Common myeloid progenitor, CD34-positive (primary cell): Measurements from ENCODE around the gene UGT1A6.
"Not testable (repeated sequence)": the region's sequence is repeated elsewhere in the genome, so short reads cannot be mapped to it uniquely, and the experiment has no call there.

Source experiments
- CTCF ChIA-PET: fragments of 350-600 bp; sonication (Branson Sonifier 250); formaldehyde crosslinking; loops from one replicate; lab custom pipeline; 2021; ENCODE audit warnings: antibody characterized with exemption; lab: Charles Lee
- POLR2A ChIA-PET: fragments of 350-600 bp; sonication (Branson Sonifier 250); formaldehyde crosslinking; loops from one replicate; lab custom pipeline; 2021; ENCODE audit warnings: antibody characterized with exemption; lab: Charles Lee
- DNase-seq, 3 donors: peaks; one replicate each; pipeline versions ENCODE4 v3.0.0 to v3.0.0-alpha.2; 2013
- H3K27ac ChIP-seq, 2 experiments: 1 replicate in 1 of 2; 2 replicates in 1 of 2; pipeline ENCODE4 v1.7.0; 2013; ENCODE audit warnings: inconsistent platforms in 2 of 2, low read length in 2 of 2, mild to moderate bottlenecking in 2 of 2, low read depth in 1 of 2, moderate library complexity in 1 of 2; ENCODE audit not compliant: severe bottlenecking in 2 of 2, insufficient read depth in 1 of 2, poor library complexity in 1 of 2
- H3K27me3 ChIP-seq, 5 experiments: replicated peaks in 2 of 5; 1 replicate in 3 of 5; 2 replicates in 2 of 5; pipeline versions ENCODE4 v1.6.1 to v1.7.0; 2013; ENCODE audit warnings: low read length in 4 of 5, mild to moderate bottlenecking in 2 of 5, moderate library complexity in 2 of 5, inconsistent platforms in 1 of 5; ENCODE audit not compliant: insufficient read depth in 5 of 5, control insufficient read depth in 4 of 5
- H3K36me3 ChIP-seq, 4 experiments: 1 replicate in 2 of 4; 2 replicates in 2 of 4; pipeline versions ENCODE4 v1.6.1 to v1.7.0; 2013; ENCODE audit warnings: low read length in 3 of 4, control low read depth in 1 of 4, mild to moderate bottlenecking in 1 of 4; ENCODE audit not compliant: control insufficient read depth in 4 of 4, insufficient read depth in 4 of 4
- H3K4me1 ChIP-seq, 4 experiments: 1 replicate in 3 of 4; 2 replicates in 1 of 4; pipeline versions ENCODE4 v1.6.1 to v1.7.1; 2013; ENCODE audit warnings: low read length in 3 of 4, mild to moderate bottlenecking in 3 of 4, control low read depth in 1 of 4, inconsistent platforms in 1 of 4, moderate library complexity in 1 of 4; ENCODE audit not compliant: control insufficient read depth in 4 of 4, insufficient read depth in 4 of 4; ENCODE audit errors: control extremely low read depth in 1 of 4
- H3K4me3 ChIP-seq, 7 experiments: 1 replicate in 4 of 7; 2 replicates in 3 of 7; pipeline versions ENCODE4 v1.5.1 to v1.7.0; 2013; ENCODE audit warnings: mild to moderate bottlenecking in 7 of 7, low read length in 6 of 7, moderate library complexity in 6 of 7, inconsistent platforms in 2 of 7, low read depth in 2 of 7, control low read depth in 1 of 7; ENCODE audit not compliant: insufficient read depth in 4 of 7, control insufficient read depth in 1 of 7; ENCODE audit errors: extremely low read depth in 1 of 7
- H3K9me3 ChIP-seq, 5 experiments: 1 replicate in 4 of 5; 2 replicates in 1 of 5; pipeline versions ENCODE4 v1.6.1 to v1.7.1; 2013; ENCODE audit warnings: low read length in 4 of 5, mild to moderate bottlenecking in 2 of 5, inconsistent platforms in 1 of 5, low read depth in 1 of 5, moderate library complexity in 1 of 5; ENCODE audit not compliant: control insufficient read depth in 4 of 5, insufficient read depth in 2 of 5; ENCODE audit errors: control extremely low read depth in 1 of 5
- WGBS: methylation state at CpG from one replicate; pipeline ENCODE4 v1.1.5; 2013; ENCODE audit not compliant: insufficient coverage; 5-methylcytosine and 5-hydroxymethylcytosine counted together

Gene UGT1A6

DNA sequence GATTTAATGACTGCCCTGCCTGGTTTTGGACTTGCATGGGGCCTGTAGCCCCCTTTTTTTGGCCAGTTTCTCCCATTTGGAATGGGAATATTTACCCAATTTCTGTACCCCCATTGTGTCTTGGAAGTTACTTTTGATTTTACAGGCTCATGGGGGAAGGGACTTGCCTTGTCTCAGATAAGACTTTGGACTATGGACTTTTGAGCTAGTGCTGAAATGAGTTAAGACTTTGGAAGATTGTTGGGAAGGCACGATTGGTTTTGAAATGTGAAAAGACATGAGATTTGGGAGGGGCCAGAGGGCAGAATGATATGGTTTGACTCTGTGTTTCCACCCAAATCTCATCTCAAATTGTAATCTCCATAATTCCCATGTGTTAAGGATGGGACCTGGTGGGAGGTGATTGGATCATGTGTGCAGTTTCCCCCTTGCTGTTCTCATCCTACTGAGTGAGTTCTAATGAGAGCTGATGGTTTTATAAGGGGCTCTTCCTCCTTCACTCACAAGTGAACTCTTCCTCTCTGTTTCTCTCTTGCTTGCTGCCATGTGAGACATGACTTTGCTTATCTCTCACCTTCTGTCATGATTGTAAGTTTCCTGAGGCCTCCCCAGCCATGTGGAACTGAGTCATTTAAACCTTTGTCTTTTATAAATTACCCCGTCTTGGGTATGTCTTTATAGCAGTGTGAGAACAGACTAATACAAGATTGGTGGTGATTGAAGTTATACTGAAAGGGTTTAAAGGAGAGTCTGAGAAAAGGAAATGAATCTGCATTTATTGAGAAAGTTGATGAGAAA, 58.7 kb downstream of the UGT1A6 start:
- POLR2A ChIA-PET, H3K27ac ChIP-seq, H3K9me3 ChIP-seq, H3K4me1 ChIP-seq, H3K36me3 ChIP-seq, H3K4me3 ChIP-seq, DNase-seq, CTCF ChIA-PET: not testable (repeated sequence)
- no CpG with 5 or more reads among the region's 2 CpGs for WGBS
- peaks cover 0 to 15% (median 0%) of the 10 kb centered on the region in 5 experiments for H3K27me3 ChIP-seq

DNA sequence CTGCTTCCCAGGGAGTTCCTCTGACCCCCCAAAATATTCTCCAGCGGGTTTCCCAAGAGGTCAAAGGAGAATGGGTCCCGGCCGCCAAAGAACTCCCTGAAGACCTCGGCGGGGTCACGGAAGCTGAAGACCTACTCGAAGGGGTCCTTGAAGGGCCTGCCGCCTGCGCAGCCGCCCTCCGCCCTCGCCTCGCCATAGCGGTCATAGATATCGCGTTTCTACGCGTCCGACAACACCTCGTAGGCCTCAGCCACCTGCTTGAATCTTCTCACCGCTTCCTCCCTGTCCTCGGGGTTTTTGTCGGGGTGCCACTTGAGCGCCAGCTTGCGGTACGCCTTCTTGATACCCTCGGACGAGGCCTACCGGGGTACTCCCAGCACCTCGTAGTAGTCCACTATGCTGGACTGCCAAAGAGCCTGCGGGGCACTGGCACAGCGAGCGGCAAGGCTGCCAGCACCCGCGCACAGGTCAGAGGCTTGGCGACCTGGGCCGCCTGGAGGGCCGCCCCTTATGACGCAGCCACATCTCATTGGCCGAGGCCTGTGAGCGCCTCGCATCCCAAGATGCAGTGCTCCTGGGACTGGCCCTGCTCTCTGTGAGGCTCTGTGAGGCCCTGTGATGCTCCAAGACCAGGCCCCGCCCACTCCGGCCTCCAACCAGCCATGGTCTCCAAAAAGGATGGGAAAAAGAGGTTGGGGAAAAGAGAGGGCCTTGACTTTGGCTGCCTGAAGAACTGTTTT, 62.4 kb downstream of the UGT1A6 start:
- CTCF ChIA-PET, result no interaction called here
- H3K4me1 ChIP-seq, result no peaks in the 10 kb centered on the region
- peaks cover 0 to 3% (median 0%) of the 10 kb centered on the region in 5 experiments for H3K27me3 ChIP-seq
- peaks cover 0 to 7% (median 3%) of the 10 kb centered on the region in 5 experiments for H3K9me3 ChIP-seq
- H3K4me3 ChIP-seq, result no peak overlapping the region
- WGBS, result 97% methylated on average over 37 of the region's 44 CpGs
- no peak for DNase-seq
- H3K36me3 ChIP-seq, result no peaks in the 10 kb centered on the region
- POLR2A ChIA-PET, result no interaction called here
- no peak overlapping the region for H3K27ac ChIP-seq

DNA sequence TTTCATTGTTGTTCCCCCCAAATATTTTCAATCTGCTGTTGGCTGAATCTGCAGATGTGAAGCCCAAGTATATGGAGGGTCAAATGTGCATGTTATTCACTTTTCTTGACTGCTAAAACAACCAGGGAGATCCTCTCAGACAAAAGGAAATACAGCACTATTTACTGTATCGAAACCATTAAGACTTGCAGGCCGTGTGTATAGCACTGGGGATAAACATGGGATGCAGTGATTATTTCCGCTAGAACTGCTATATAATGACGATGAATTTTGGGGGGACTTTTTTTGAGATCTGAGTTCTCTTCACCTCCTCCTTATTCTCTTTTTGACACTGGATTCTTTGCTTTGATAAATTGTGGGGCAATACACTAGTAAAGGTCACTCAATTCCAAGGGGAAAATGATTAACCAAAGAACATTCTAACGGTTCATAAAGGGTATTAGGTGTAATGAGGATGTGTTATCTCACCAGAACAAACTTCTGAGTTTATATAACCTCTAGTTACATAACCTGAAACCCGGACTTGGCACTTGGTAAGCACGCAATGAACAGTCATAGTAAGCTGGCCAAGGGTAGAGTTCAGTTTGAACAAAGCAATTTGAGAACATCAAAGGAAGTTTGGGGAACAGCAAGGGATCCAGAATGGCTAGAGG, 63.9 kb downstream of the UGT1A6 start:
- Histone ChIP-seq H3K27ac (no peak overlapping the region), H3K4me3 (no peak overlapping the region), H3K4me1 (no peaks in the 10 kb centered on the region), H3K27me3 (peaks cover 0 to 3% (median 0%) of the 10 kb centered on the region in 5 experiments), H3K9me3 (peaks cover 0 to 2% (median 0%) of the 10 kb centered on the region in 5 experiments), H3K36me3 (no peaks in the 10 kb centered on the region)
- ChIA-PET POLR2A (no interaction called here), CTCF (no interaction called here)
- 100% methylated on average over 2 of the region's 7 CpGs for WGBS
- no peak for DNase-seq

DNA sequence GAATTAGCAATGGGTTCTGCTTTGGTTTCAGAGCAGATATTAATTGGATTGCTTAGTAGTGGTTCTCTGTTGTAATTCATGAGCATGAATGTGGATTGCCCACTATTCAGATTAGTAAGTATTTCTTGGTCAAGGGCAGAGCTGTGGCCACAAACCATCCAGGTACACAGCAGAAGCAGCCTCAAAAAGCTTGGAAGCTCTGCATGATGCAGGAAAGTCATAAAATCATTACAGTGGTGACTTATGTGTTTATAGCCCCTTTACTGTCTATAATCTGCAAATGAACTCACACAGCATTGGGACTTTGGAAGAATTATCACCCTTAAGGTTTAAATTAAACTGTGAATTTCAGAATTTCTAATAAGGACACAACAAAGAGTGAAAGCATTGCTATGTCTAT, 65.5 kb downstream of the UGT1A6 start:
- H3K4me1 ChIP-seq, result no peaks in the 10 kb centered on the region
- CTCF ChIA-PET, result no interaction called here
- H3K36me3 ChIP-seq, result no peaks in the 10 kb centered on the region
- POLR2A ChIA-PET, result no interaction called here
- peaks cover 0 to 6% (median 2%) of the 10 kb centered on the region in 5 experiments for H3K27me3 ChIP-seq
- DNase-seq, result no peak
- H3K4me3 ChIP-seq, result no peak overlapping the region
- no peaks in the 10 kb centered on the region for H3K9me3 ChIP-seq
- H3K27ac ChIP-seq, result no peak overlapping the region

DNA sequence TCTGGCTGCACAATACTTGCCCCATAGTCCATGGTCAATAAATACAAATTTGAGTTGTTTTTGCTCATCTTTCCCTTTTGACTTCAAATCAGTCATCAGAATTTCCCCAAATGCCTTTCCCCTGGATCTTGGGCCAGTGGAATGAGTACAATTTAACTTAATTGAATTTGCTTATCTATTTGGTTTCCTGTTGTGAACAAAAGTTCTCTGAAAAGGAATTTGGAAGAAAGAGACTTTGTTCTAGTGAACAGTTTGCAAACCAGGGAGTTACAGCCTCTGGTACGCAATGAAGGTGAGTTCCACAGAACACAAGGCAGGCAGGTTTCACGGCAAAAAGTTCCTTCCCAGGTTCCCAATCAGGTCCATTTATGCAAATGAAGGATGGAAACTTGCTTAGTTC, 66.2 kb downstream of the UGT1A6 start:
- POLR2A ChIA-PET, result no interaction called here
- H3K4me3 ChIP-seq, result no peak overlapping the region

DNA sequence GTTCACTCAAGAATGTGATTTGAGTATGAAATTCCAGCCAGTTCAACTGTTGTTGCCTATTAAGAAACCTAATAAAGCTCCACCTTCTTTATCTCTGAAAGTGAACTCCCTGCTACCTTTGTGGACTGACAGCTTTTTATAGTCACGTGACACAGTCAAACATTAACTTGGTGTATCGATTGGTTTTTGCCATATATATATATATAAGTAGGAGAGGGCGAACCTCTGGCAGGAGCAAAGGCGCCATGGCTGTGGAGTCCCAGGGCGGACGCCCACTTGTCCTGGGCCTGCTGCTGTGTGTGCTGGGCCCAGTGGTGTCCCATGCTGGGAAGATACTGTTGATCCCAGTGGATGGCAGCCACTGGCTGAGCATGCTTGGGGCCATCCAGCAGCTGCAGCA, 67.4 kb downstream of the UGT1A6 start, which contains the start of gene UGT1A1:
UGT1A1 (plus strand) TSS at position 228 of the 400 bp plus-strand sequence; CDS start at position 246, 18 bp downstream.
- no peaks in the 10 kb centered on the region for H3K36me3 ChIP-seq
- no peaks in the 10 kb centered on the region for H3K9me3 ChIP-seq
- POLR2A ChIA-PET, result no interaction called here
- H3K27ac ChIP-seq, result no peak within 1 kb of the TSS
- H3K27me3 ChIP-seq, result peaks cover 0 to 17% (median 4%) of the 10 kb centered on the region in 5 experiments
- CTCF ChIA-PET, result no interaction called here
- H3K4me3 ChIP-seq, result no peak within 1 kb of the TSS
- WGBS, result 100% methylated on average over 1 of the region's 6 CpGs
- no peaks in the 10 kb centered on the region for H3K4me1 ChIP-seq
- DNase-seq, result no peak

More for the DNA sequence above, 66.2 kb downstream of the UGT1A6 start:
- Histone ChIP-seq H3K4me1 (no peaks in the 10 kb centered on the region), H3K9me3 (no peaks in the 10 kb centered on the region), H3K27me3 (peaks cover 0 to 10% (median 2%) of the 10 kb centered on the region in 5 experiments), H3K27ac (no peak overlapping the region), H3K36me3 (no peaks in the 10 kb centered on the region)
- CTCF ChIA-PET, result interaction anchor here (0.6 kb wide), 1 partner anchor 409 kb away, joined by 3 read pairs; no protein-coding TSS in a partner anchor
- WGBS, result 100% methylated on average over 2 of the region's 2 CpGs
- DNase-seq, result no peak
